ENCODE measurements around the gene TBL1X. TPM values are rescaled to one million over a fixed set of nuclear protein-coding genes. Genes with fewer than 3 reads are reported as not detected.

The TBL1X gene
- total and polyA plus RNA-seq, 10 of the 15 experiments (the other 5 are each of a cell fraction or from before 2014, with no cell fraction given), result 4.4 to 26.3 (median 10.6) TPM

DNA sequence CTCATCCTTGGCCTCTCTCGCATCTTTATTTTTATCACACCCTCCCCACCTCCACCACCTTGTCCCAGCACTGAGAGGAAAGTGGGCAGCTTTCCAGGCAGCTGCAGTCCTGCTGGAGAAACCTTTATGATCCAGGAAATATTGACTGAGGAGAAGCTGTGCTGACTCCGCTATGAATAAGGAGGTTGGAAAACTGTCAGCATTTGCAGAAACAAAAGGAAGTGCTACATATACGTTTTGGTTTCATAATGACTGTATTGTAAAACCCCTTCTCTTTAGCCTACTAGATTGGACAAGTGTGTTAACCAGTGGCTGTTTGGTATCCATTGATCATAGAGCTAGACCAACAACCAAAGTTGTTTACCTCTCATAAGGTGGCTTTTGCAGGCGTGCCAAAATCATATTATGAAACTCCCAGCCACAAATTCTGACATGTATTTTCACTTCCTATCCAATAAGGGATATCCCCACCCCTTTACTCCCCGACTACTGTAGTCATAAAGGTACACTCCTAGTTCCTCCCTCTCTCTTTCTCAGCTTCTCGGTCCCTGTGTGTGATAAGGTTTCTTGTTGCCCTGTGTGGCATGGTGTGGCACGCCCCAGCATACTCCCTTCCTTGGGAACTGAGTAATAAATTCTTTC, 212.4 kb downstream of the TBL1X start (continued):
- TF ChIP-seq, protein P1, sequence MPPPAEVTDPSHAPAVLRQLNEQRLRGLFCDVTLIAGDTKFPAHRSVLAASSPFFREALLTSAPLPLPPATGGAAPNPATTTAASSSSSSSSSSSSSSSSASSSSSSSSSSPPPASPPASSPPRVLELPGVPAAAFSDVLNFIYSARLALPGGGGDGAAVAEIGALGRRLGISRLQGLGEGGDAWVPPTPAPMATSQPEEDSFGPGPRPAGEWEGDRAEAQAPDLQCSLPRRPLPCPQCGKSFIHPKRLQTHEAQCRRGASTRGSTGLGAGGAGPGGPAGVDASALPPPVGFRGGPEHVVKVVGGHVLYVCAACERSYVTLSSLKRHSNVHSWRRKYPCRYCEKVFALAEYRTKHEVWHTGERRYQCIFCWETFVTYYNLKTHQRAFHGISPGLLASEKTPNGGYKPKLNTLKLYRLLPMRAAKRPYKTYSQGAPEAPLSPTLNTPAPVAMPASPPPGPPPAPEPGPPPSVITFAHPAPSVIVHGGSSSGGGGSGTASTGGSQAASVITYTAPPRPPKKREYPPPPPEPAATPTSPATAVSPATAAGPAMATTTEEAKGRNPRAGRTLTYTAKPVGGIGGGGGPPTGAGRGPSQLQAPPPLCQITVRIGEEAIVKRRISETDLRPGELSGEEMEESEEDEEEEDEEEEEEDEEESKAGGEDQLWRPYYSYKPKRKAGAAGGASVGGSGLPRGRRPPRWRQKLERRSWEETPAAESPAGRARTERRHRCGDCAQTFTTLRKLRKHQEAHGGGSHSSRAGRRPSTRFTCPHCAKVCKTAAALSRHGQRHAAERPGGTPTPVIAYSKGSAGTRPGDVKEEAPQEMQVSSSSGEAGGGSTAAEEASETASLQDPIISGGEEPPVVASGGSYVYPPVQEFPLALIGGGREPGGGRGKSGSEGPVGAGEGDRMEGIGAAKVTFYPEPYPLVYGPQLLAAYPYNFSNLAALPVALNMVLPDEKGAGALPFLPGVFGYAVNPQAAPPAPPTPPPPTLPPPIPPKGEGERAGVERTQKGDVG (CRISPR knock-in tag; IDR thresholded peaks at IDR 0.05), result no peak
- TF ChIP-seq RAD51 (IDR thresholded peaks at IDR 0.05), result no peak
- TF ChIP-seq, protein P2, sequence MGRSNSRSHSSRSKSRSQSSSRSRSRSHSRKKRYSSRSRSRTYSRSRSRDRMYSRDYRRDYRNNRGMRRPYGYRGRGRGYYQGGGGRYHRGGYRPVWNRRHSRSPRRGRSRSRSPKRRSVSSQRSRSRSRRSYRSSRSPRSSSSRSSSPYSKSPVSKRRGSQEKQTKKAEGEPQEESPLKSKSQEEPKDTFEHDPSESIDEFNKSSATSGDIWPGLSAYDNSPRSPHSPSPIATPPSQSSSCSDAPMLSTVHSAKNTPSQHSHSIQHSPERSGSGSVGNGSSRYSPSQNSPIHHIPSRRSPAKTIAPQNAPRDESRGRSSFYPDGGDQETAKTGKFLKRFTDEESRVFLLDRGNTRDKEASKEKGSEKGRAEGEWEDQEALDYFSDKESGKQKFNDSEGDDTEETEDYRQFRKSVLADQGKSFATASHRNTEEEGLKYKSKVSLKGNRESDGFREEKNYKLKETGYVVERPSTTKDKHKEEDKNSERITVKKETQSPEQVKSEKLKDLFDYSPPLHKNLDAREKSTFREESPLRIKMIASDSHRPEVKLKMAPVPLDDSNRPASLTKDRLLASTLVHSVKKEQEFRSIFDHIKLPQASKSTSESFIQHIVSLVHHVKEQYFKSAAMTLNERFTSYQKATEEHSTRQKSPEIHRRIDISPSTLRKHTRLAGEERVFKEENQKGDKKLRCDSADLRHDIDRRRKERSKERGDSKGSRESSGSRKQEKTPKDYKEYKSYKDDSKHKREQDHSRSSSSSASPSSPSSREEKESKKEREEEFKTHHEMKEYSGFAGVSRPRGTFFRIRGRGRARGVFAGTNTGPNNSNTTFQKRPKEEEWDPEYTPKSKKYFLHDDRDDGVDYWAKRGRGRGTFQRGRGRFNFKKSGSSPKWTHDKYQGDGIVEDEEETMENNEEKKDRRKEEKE (IDR thresholded peaks at IDR 0.05), result no peak
- 0 out of 2 replicates have a peak, but pooled peaks have one; percentile 5 for TF ChIP-seq RAD21 (IDR thresholded peaks at IDR 0.05; ENCODE audit: insufficient read depth, low read depth, low read length)
- peak; percentile 93 for TF ChIP-seq NFIC (IDR thresholded peaks at IDR 0.05; ENCODE audit: low read depth, low read length)
- TF ChIP-seq, protein P3, sequence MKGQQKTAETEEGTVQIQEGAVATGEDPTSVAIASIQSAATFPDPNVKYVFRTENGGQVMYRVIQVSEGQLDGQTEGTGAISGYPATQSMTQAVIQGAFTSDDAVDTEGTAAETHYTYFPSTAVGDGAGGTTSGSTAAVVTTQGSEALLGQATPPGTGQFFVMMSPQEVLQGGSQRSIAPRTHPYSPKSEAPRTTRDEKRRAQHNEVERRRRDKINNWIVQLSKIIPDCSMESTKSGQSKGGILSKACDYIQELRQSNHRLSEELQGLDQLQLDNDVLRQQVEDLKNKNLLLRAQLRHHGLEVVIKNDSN (IDR thresholded peaks at IDR 0.05; ENCODE audit: borderline replicate concordance, extremely low read length, insufficient read depth, low read depth, low read length), result no peak
- TF ChIP-seq TCF12 (IDR thresholded peaks at IDR 0.05; ENCODE audit: low read depth, low read length), result peak; percentile 43; the same call in 1 of the 2 replicates
- no peak for TF ChIP-seq NFYA (IDR thresholded peaks at IDR 0.05; ENCODE audit: borderline replicate concordance, low read depth, low read length)
- TF ChIP-seq SPI1 (IDR thresholded peaks at IDR 0.05; ENCODE audit: borderline replicate concordance, insufficient read depth, low read depth, low read length), result peak; percentile 86
- TF ChIP-seq, protein P4, sequence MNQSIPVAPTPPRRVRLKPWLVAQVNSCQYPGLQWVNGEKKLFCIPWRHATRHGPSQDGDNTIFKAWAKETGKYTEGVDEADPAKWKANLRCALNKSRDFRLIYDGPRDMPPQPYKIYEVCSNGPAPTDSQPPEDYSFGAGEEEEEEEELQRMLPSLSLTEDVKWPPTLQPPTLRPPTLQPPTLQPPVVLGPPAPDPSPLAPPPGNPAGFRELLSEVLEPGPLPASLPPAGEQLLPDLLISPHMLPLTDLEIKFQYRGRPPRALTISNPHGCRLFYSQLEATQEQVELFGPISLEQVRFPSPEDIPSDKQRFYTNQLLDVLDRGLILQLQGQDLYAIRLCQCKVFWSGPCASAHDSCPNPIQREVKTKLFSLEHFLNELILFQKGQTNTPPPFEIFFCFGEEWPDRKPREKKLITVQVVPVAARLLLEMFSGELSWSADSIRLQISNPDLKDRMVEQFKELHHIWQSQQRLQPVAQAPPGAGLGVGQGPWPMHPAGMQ (IDR thresholded peaks at IDR 0.05; ENCODE audit: borderline replicate concordance), result no peak
- peak; percentile 77 for TF ChIP-seq IRF4 (IDR thresholded peaks at IDR 0.05; ENCODE audit: low read depth, low read length)
- TF ChIP-seq MTA2 (IDR thresholded peaks at IDR 0.05; ENCODE audit: low read depth), result peak; percentile 98
- TF ChIP-seq GABPA (IDR thresholded peaks at IDR 0.05; ENCODE audit: low read depth), result peak; percentile 45; the same call in 1 of the 2 replicates
- TF ChIP-seq PAX5 (IDR thresholded peaks at IDR 0.05; ENCODE audit: borderline replicate concordance, low read depth, low read length), result peak; percentile 77; the same call in 1 of the 2 replicates
- TF ChIP-seq POLR2AphosphoS5 (IDR thresholded peaks at IDR 0.05; ENCODE audit: low read length), result no peak
- TF ChIP-seq ATF7 (IDR thresholded peaks at IDR 0.05; ENCODE audit: low read depth), result peak; percentile 90
- TF ChIP-seq BMI1 (IDR thresholded peaks at IDR 0.05; ENCODE audit: borderline replicate concordance), result peak; percentile 62
- TF ChIP-seq ZZZ3 (IDR thresholded peaks at IDR 0.05; ENCODE audit: control insufficient read depth, insufficient read length, low read depth), result no peak
- TF ChIP-seq, protein P5, sequence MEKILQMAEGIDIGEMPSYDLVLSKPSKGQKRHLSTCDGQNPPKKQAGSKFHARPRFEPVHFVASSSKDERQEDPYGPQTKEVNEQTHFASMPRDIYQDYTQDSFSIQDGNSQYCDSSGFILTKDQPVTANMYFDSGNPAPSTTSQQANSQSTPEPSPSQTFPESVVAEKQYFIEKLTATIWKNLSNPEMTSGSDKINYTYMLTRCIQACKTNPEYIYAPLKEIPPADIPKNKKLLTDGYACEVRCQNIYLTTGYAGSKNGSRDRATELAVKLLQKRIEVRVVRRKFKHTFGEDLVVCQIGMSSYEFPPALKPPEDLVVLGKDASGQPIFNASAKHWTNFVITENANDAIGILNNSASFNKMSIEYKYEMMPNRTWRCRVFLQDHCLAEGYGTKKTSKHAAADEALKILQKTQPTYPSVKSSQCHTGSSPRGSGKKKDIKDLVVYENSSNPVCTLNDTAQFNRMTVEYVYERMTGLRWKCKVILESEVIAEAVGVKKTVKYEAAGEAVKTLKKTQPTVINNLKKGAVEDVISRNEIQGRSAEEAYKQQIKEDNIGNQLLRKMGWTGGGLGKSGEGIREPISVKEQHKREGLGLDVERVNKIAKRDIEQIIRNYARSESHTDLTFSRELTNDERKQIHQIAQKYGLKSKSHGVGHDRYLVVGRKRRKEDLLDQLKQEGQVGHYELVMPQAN (conservative IDR thresholded peaks at IDR 0.05), result no peak
- TF ChIP-seq PAX8 (IDR thresholded peaks at IDR 0.05), result no peak

All from GM12878 (cell line).